EH (cell line): ENCODE results near the gene SAC3D1.

Source experiments
- DNase-seq: peaks from one replicate; pipeline ENCODE4 v3.0.0-alpha.2; 2015; ENCODE audit warnings: low read depth

SAC3D1 gene

GRCh38 chr11:65089621-65090020, 48.6 kb downstream of the SAC3D1 start:
- no peak for DNase-seq

GRCh38 chr11:65090628-65091027, 49.6 kb downstream of the SAC3D1 start:
- no peak for DNase-seq
